Measurements from ENCODE around the gene TMEM217. TPM values are rescaled to one million over a fixed set of nuclear protein-coding genes. Genes with fewer than 3 reads are reported as not detected.

Gene TMEM217
- total and polyA plus RNA-seq, 2 donors (not counting 1 experiment from before 2014, with no cell fraction given), result 0.73 to 1.2 TPM

DNA sequence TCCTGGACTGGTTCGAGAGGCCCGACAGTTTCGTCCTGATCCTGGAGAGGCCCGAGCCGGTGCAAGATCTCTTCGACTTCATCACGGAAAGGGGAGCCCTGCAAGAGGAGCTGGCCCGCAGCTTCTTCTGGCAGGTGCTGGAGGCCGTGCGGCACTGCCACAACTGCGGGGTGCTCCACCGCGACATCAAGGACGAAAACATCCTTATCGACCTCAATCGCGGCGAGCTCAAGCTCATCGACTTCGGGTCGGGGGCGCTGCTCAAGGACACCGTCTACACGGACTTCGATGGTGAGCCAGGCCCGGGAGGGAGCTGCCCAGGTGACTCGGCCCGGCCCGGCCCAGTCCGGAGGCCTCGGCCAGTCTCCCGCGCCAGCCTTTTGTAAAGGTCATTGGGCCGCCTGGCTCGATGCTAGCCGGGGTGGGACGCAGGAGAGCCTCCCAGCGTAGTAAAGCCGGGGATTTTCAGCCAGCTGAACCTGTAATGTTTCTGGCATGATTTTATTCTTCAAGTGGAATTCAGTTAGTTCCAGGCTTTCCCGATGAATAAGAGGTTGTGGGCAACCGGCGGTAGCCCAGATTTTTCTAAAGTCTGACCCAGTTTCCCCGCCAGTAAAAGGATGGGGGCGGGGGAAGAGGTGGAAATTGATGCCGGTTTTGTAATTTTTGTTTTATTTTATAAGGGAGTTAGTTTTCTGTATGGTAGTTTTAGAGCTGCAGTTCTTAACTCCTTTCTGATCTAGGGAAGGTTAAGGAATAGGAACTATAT lies 86.6 kb downstream of the TMEM217 start:
- Mint-ChIP-seq H3K27me3 (no peaks in the 10 kb centered on the region), H3K4me1 (peaks cover 62% of the 10 kb centered on the region)
- under 1% methylated on average over 45 of the region's 45 CpGs for WGBS (ENCODE audit: insufficient coverage)

More for the DNA sequence above, 86.6 kb downstream of the TMEM217 start:
- peak overlapping the region; percentile 85 for H3K4me3 Mint-ChIP-seq
- Histone ChIP-seq H3K36me3 (replicated peaks in 1 of 2; ENCODE audit: control extremely low read depth in 1 of 2, control insufficient read depth in 1 of 2, extremely low read depth in 1 of 2, insufficient read depth in 2 of 2, low read length in 1 of 2) (peaks cover 0 to 29% of the 10 kb centered on the region in 2 experiments), H3K9ac (ENCODE audit: low read length) (peak overlapping the region; percentile 86), H3K4me2 (replicated peaks; ENCODE audit: low read depth, low read length, poor library complexity, severe bottlenecking) (peak overlapping the region; percentile 97), H3K9me3 (ENCODE audit: control extremely low read depth in 1 of 3, control insufficient read depth in 2 of 3, insufficient read depth in 1 of 3, low read length in 2 of 3) (no peaks in the 10 kb centered on the region), H3K4me1 (ENCODE audit: control insufficient read depth in 2 of 2, insufficient read depth in 2 of 2, low read length in 2 of 2) (peaks cover 54 to 62% of the 10 kb centered on the region in 2 donors), H2AFZ (ENCODE audit: insufficient read depth, low read depth, low read length, poor library complexity, severe bottlenecking) (peak overlapping the region; percentile 68), H3K4me3 (ENCODE audit: control extremely low read depth in 1 of 5, extremely low read depth in 1 of 5, insufficient read depth in 1 of 5, low read depth in 2 of 5, low read length in 4 of 5) (peak overlapping the region; percentile 63 to 87 (median 82)), H3K27me3 (replicated peaks in 1 of 4; ENCODE audit: control extremely low read depth in 1 of 4, control insufficient read depth in 3 of 4, insufficient read depth in 4 of 4, low read length in 3 of 4) (no peaks in the 10 kb centered on the region), H3K27ac (ENCODE audit: low read length in 2 of 2) (peak overlapping the region in 1 of 2 donors; percentile 72), H4K20me1 (ENCODE audit: control insufficient read depth, insufficient read depth, low read length, poor library complexity, severe bottlenecking) (peaks cover 36% of the 10 kb centered on the region), H3K79me2 (ENCODE audit: control insufficient read depth, insufficient read depth, low read length) (peaks cover 23% of the 10 kb centered on the region)
- CTCF ChIA-PET, result interaction anchor here (0.9 to 16.6 kb wide), 30 partner anchors 11 to 405 kb away, joined by 3 to 510 read pairs (median 6); partner anchors contain the start of genes C6orf89, FGD2 and MTCH1
- intact Hi-C loops (cut with micrococcal nuclease), result loop anchor here (10.0 kb wide), 2 partner anchors 487 to 577 kb away; partner anchors contain the start of gene SRSF3
- POLR2A ChIA-PET, result interaction anchor here (0.7 to 5.7 kb wide), 14 partner anchors 11 to 286 kb away, joined by 3 to 121 read pairs (median 5); partner anchors contain the start of genes C6orf89 and FGD2
- DNase-seq, result peak; percentile 63
- TF ChIP-seq EZH2 (IDR thresholded peaks at IDR 0.05; ENCODE audit: borderline replicate concordance, insufficient read depth, low read depth, low read length, poor library complexity, severe bottlenecking) (no peak), CTCF (IDR thresholded peaks at IDR 0.05) (no peak)
- no peaks in the 10 kb centered on the region for H3K9me3 Mint-ChIP-seq (ENCODE audit: insufficient read depth)
- peak overlapping the region; percentile 76 for H3K27ac Mint-ChIP-seq
- no peak for ATAC-seq (ENCODE audit: low read depth)

Data from B cell (primary cell).